Erythroblast (primary cell): Measurements from ENCODE around the gene OR52D1.

ENCODE experiments used
- GATA1 ChIP-seq: IDR thresholded peaks from 2 replicates; pipeline ENCODE4 v1.6.1; 2011; ENCODE audit warnings: low read depth, mild to moderate bottlenecking, control low read depth, low read length, moderate library complexity
- POLR2A ChIP-seq: IDR thresholded peaks from 2 replicates; pipeline ENCODE4 v1.6.1; 2011; ENCODE audit warnings: mild to moderate bottlenecking, low read length

DNA sequence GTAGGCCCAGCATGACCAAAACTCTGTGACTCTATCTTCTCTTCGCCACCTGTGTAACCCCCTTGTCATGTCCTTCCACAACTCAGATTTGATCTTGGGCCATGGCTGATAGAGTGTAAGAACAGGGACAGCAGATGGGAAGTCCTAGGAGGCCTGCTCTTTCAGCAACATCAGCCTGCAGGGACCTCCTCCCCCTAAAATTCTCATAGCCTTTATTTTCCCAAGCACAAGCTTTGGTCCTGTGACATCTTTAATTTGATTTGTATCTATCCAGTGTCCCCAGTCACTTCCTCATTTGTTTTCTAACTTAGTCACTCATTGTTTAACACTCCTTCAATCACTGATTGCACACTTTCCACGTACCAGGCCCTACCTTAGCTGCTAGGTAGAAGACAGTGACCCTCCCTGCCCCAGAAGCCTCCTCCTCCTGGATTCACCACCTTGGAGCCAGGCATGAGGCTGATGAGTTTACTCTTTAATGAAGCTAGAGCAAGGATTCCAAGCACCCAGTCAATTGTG is 16.0 kb downstream of the OR52D1 start:
- TF ChIP-seq POLR2A (no peak), GATA1 (no peak)
